WTC11 (cell line): ENCODE results near the gene ETS1. TPM values are rescaled to one million over a fixed set of nuclear protein-coding genes. Genes with fewer than 3 reads are reported as not detected.

Experiments used
- ATAC-seq: fragments of 200-7000 bp; cut with Tn5 transposase; 2 replicates; pipeline ENCODE4 v1.10.0; 2021; ENCODE audit warnings: mild to moderate bottlenecking, moderate library complexity
- CTCF ChIA-PET: fragments of 300-600 bp; sonication (Branson Sonifier 250); formaldehyde crosslinking; loops from one replicate; lab custom pipeline; 2021; ENCODE audit warnings: antibody characterized with exemption; lab: Charles Lee
- POLR2A ChIA-PET: fragments of 350-600 bp; sonication (Branson Sonifier 250); formaldehyde crosslinking; loops from one replicate; lab custom pipeline; 2021; ENCODE audit warnings: antibody characterized with exemption; lab: Charles Lee
- DNase-seq: peaks from one replicate; pipeline ENCODE4 v3.0.0; 2021; ENCODE audit warnings: low spot score
- H3K27ac Mint-ChIP-seq: 2 replicates; pipeline ENCODE4 v1.8.0; 2021; ENCODE audit warnings: mixed read lengths
- H3K27me3 Mint-ChIP-seq: 2 replicates; pipeline ENCODE4 v1.8.0; 2021; ENCODE audit warnings: low read depth, mild to moderate bottlenecking, moderate library complexity, mixed read lengths
- H3K36me3 Mint-ChIP-seq: 2 replicates; pipeline ENCODE4 v1.8.0; 2021; ENCODE audit warnings: mixed read lengths
- H3K4me1 Mint-ChIP-seq: 2 replicates; pipeline ENCODE4 v1.8.0; 2022; ENCODE audit warnings: mixed read lengths
- H3K4me3 Mint-ChIP-seq: 2 replicates; pipeline ENCODE4 v1.8.0; 2021; ENCODE audit warnings: mild to moderate bottlenecking, moderate library complexity, mixed read lengths
- H3K9me3 Mint-ChIP-seq: 2 replicates; pipeline ENCODE4 v1.8.0; 2021; ENCODE audit warnings: mixed read lengths
- CREM ChIP-seq: sonication (generic); formaldehyde crosslinking; IDR thresholded peaks from 2 replicates; pipeline ENCODE4 v1.8.1; 2022; ENCODE audit warnings: mild to moderate bottlenecking, missing genetic modification reagents, moderate library complexity
- FOXK1 ChIP-seq: sonication (generic); formaldehyde crosslinking; IDR thresholded peaks from 2 replicates; pipeline ENCODE4 v1.8.0; 2022; ENCODE audit warnings: mild to moderate bottlenecking, moderate library complexity, missing genetic modification reagents
- FOXP1 ChIP-seq: sonication (generic); formaldehyde crosslinking; IDR thresholded peaks from 2 replicates; pipeline ENCODE4 v1.8.0; 2022; ENCODE audit warnings: missing genetic modification reagents, mild to moderate bottlenecking, moderate library complexity, borderline replicate concordance
- FOXP4 ChIP-seq: sonication (generic); formaldehyde crosslinking; IDR thresholded peaks from 2 replicates; pipeline ENCODE4 v1.8.0; 2022; ENCODE audit warnings: mild to moderate bottlenecking, missing genetic modification reagents
- GRHL2 ChIP-seq: fragments of 250-450 bp; sonication (Bioruptor Pico); IDR thresholded peaks from 2 replicates; pipeline ENCODE4 v1.8.0; 2022; ENCODE audit warnings: mild to moderate bottlenecking, moderate library complexity; ENCODE audit not compliant: insufficient replicate concordance, severe bottlenecking
- MLX ChIP-seq: sonication (generic); formaldehyde crosslinking; IDR thresholded peaks from 2 replicates; pipeline ENCODE4 v1.8.1; 2023; ENCODE audit warnings: mild to moderate bottlenecking, missing genetic modification reagents, moderate library complexity
- NR1H2 ChIP-seq: sonication (generic); formaldehyde crosslinking; IDR thresholded peaks from 2 replicates; pipeline ENCODE4 v1.9.0; 2021; ENCODE audit warnings: mild to moderate bottlenecking, moderate library complexity, missing genetic modification reagents
- OVOL2 ChIP-seq: fragments of 250-450 bp; sonication (Bioruptor Pico); IDR thresholded peaks from 2 replicates; pipeline ENCODE4 v1.9.0; 2021; ENCODE audit warnings: mild to moderate bottlenecking, borderline replicate concordance
- PREB ChIP-seq: sonication (generic); formaldehyde crosslinking; IDR thresholded peaks from 2 replicates; pipeline ENCODE4 v1.8.1; 2022; ENCODE audit warnings: mild to moderate bottlenecking, missing genetic modification reagents, moderate library complexity, borderline replicate concordance
- RELA ChIP-seq: sonication (generic); formaldehyde crosslinking; IDR thresholded peaks from 2 replicates; pipeline ENCODE4 v1.8.1; 2022; ENCODE audit warnings: missing genetic modification reagents, mild to moderate bottlenecking, borderline replicate concordance
- SP1 ChIP-seq: sonication (generic); formaldehyde crosslinking; conservative IDR thresholded peaks from 2 replicates; pipeline ENCODE4 v1.8.1; 2022; ENCODE audit warnings: missing genetic modification reagents
- USF1 ChIP-seq: sonication (generic); formaldehyde crosslinking; IDR thresholded peaks from 2 replicates; pipeline ENCODE4 v1.8.0; 2022; ENCODE audit warnings: mild to moderate bottlenecking, missing genetic modification reagents
- USF2 ChIP-seq: sonication (generic); formaldehyde crosslinking; IDR thresholded peaks from 2 replicates; pipeline ENCODE4 v1.8.1; 2023; ENCODE audit warnings: mild to moderate bottlenecking, missing genetic modification reagents, moderate library complexity
- ZNF121 ChIP-seq: sonication (generic); formaldehyde crosslinking; IDR thresholded peaks from 2 replicates; pipeline ENCODE4 v1.8.0; 2023; ENCODE audit warnings: missing genetic modification reagents
- ZNF232 ChIP-seq: sonication (generic); formaldehyde crosslinking; IDR thresholded peaks from 2 replicates; pipeline ENCODE4 v1.8.0; 2022; ENCODE audit warnings: mild to moderate bottlenecking, missing genetic modification reagents
- ZSCAN18 ChIP-seq: fragments of 250-450 bp; sonication (Bioruptor Pico); IDR thresholded peaks from 2 replicates; pipeline ENCODE4 v2.1.2; 2022; ENCODE audit warnings: mild to moderate bottlenecking, moderate library complexity
- total RNA-seq: library from RNA; stranded (reverse); gene quantifications from 3 replicates; pipeline ENCODE4 v1.2.3, GENCODE V29; 2021
- TF ChIP-seq, protein P1 (sequence below): fragments of 250-450 bp; sonication (Bioruptor Pico); IDR thresholded peaks from 2 replicates; pipeline ENCODE4 v1.9.0; 2021; ENCODE audit warnings: mild to moderate bottlenecking
- TF ChIP-seq, protein P2 (sequence below): sonication (generic); formaldehyde crosslinking; IDR thresholded peaks from 2 replicates; pipeline ENCODE4 v1.8.1; 2023; ENCODE audit warnings: mild to moderate bottlenecking, missing genetic modification reagents
- TF ChIP-seq, protein P3 (sequence below): sonication (generic); formaldehyde crosslinking; IDR thresholded peaks from 2 replicates; pipeline ENCODE4 v1.8.1; 2022; ENCODE audit warnings: missing genetic modification reagents, borderline replicate concordance

Gene ETS1
- total RNA-seq, 1 experiment from 2014 or later: 33.1 TPM

DNA sequence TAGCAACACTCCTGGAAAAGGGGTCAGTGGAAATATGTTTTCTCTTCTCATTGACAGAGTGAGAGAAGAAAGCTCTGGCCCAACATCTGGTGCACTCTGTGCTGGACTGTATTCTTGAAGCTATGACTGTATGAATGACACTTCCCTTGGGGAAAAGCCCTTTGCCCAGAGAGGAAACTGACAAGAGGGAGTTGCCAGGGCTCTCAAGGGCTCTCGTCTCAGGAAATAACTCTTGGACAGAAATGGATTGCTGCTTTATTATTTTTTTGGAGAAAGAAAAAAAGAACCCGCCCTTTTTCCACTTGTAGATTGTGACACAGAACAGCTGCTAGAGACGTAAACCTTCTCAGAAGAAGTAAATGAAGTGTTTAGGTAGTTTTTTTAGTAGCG, 11.4 kb downstream of the ETS1 start:
- no peak overlapping the region for H3K27ac Mint-ChIP-seq
- TF ChIP-seq FOXK1 (no peak), SP1 (CRISPR knock-in tag) (no peak), CREM (CRISPR knock-in tag) (no peak), ZNF232 (no peak), ZNF121 (no peak)
- TF ChIP-seq, protein P1, sequence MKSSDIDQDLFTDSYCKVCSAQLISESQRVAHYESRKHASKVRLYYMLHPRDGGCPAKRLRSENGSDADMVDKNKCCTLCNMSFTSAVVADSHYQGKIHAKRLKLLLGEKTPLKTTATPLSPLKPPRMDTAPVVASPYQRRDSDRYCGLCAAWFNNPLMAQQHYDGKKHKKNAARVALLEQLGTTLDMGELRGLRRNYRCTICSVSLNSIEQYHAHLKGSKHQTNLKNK: no peak
- DNase-seq (no peak), ATAC-seq (no peak)
- peaks cover 81% of the 10 kb centered on the region for H3K4me1 Mint-ChIP-seq
- CTCF ChIA-PET: interaction anchor here (1.2 to 2.4 kb wide), 2 partner anchors 22 to 56 kb away, joined by 4 to 10 read pairs; no protein-coding TSS in a partner anchor
- no peak overlapping the region for H3K4me3 Mint-ChIP-seq
- POLR2A ChIA-PET: no interaction called here
- peaks cover 19% of the 10 kb centered on the region for H3K36me3 Mint-ChIP-seq
- no peaks in the 10 kb centered on the region for H3K27me3 Mint-ChIP-seq
- H3K9me3 Mint-ChIP-seq: peaks cover 12% of the 10 kb centered on the region

DNA sequence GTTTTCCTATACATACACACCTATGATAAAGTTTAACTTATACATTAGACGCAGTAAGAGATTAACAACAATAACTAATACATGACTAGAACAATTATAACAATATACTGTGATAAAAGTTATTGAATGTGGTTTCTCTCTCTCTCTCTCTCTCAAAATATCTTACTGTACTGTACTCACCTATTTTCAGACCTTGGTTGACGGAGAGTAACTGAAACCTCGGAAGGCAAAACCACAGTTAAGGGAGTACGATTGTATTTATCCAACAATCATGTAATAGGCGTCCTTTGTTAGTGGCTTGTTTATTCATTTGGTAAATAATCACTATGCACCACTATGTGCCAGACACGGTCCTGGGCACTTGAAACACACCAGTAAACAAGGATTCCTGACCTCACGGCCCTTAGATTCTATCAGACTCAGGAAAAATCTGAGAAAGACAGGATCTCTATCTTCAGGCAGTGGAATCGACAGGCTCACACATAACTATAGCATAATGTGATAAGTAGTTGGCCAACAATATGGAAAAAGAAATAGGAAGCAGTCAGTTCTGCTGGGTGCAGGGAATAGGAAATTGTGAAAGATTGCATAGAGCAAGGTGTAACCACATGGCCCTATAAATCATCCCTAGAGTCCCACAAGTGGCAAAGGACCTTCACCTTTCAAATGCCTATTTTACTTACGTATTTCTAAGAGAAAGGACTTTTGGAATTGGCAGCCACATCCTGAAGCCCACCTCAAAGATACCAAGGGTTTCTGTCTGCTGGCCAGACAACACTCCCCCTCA, 12.0 kb downstream of the ETS1 start:
- CTCF ChIA-PET: interaction anchor here (1.2 to 2.4 kb wide), 2 partner anchors 21 to 57 kb away, joined by 4 to 10 read pairs; no protein-coding TSS in a partner anchor
- POLR2A ChIA-PET: no interaction called here
- Mint-ChIP-seq H3K27me3 (no peaks in the 10 kb centered on the region), H3K4me3 (no peak overlapping the region), H3K9me3 (peaks cover 12% of the 10 kb centered on the region), H3K36me3 (peaks cover 19% of the 10 kb centered on the region), H3K27ac (no peak overlapping the region; the same call in 1 of the 2 replicates), H3K4me1 (peaks cover 78% of the 10 kb centered on the region)
- ATAC-seq (no peak), DNase-seq (no peak)
- no peak for TF ChIP-seq OVOL2 (CRISPR knock-in tag)
- TF ChIP-seq, all 79 proteins: peak for 0

DNA sequence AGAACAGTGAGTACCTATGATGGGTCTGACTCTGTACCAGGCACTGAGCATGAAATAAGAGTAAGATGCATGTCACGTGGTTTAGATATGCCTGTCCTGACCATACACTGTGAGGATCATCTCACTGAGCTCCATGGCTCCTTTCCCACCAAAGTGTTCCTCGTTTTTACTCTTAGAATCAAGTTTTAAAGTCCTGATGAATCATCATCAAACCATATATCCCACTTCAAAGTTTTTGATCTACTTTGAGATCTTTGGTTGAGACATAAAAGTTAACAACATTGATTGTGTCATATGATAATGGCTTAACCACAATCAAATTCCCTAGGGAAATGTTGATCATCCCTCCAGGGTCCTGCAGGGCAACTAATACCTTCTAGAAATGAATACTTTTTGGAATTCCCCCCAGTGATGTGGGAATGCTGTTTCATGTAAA, 12.8 kb downstream of the ETS1 start:
- peaks cover 73% of the 10 kb centered on the region for H3K4me1 Mint-ChIP-seq
- no peak overlapping the region; the same call in 1 of the 2 replicates for H3K27ac Mint-ChIP-seq
- peaks cover 12% of the 10 kb centered on the region for H3K9me3 Mint-ChIP-seq
- TF ChIP-seq RELA (CRISPR knock-in tag): no peak
- no peak for TF ChIP-seq USF1 (CRISPR knock-in tag)
- no peak for TF ChIP-seq FOXP1 (CRISPR knock-in tag)
- no peak for TF ChIP-seq USF2 (CRISPR knock-in tag)
- no peak for TF ChIP-seq FOXK1
- no peak for TF ChIP-seq PREB (CRISPR knock-in tag)
- TF ChIP-seq NR1H2: no peak
- TF ChIP-seq FOXP4 (CRISPR knock-in tag): no peak
- TF ChIP-seq MLX: no peak
- TF ChIP-seq ZSCAN18 (CRISPR knock-in tag): no peak
- TF ChIP-seq, protein P2, sequence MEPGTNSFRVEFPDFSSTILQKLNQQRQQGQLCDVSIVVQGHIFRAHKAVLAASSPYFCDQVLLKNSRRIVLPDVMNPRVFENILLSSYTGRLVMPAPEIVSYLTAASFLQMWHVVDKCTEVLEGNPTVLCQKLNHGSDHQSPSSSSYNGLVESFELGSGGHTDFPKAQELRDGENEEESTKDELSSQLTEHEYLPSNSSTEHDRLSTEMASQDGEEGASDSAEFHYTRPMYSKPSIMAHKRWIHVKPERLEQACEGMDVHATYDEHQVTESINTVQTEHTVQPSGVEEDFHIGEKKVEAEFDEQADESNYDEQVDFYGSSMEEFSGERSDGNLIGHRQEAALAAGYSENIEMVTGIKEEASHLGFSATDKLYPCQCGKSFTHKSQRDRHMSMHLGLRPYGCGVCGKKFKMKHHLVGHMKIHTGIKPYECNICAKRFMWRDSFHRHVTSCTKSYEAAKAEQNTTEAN: no peak
- TF ChIP-seq, protein P3, sequence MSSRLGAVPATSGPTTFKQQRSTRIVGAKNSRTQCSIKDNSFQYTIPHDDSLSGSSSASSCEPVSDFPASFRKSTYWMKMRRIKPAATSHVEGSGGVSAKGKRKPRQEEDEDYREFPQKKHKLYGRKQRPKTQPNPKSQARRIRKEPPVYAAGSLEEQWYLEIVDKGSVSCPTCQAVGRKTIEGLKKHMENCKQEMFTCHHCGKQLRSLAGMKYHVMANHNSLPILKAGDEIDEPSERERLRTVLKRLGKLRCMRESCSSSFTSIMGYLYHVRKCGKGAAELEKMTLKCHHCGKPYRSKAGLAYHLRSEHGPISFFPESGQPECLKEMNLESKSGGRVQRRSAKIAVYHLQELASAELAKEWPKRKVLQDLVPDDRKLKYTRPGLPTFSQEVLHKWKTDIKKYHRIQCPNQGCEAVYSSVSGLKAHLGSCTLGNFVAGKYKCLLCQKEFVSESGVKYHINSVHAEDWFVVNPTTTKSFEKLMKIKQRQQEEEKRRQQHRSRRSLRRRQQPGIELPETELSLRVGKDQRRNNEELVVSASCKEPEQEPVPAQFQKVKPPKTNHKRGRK: no peak
- TF ChIP-seq GRHL2 (CRISPR knock-in tag): no peak
- H3K4me3 Mint-ChIP-seq: no peak overlapping the region
- no peaks in the 10 kb centered on the region for H3K27me3 Mint-ChIP-seq
- CTCF ChIA-PET: interaction anchor here (1.0 to 2.3 kb wide), 2 partner anchors 12 to 20 kb away, joined by 3 to 5 read pairs; partner anchors contain the start of gene ETS1
- DNase-seq (no peak), ATAC-seq (no peak)
- POLR2A ChIA-PET: no interaction called here
- H3K36me3 Mint-ChIP-seq: peaks cover 19% of the 10 kb centered on the region
